Measurements from ENCODE around the gene HS3ST1. TPM values are rescaled to one million over a fixed set of nuclear protein-coding genes. Genes with fewer than 3 reads are reported as not detected.

HS3ST1 gene
- polyA plus RNA-seq, 3 donors, result 0.01 to 0.02 TPM; not detected in 1

DNA sequence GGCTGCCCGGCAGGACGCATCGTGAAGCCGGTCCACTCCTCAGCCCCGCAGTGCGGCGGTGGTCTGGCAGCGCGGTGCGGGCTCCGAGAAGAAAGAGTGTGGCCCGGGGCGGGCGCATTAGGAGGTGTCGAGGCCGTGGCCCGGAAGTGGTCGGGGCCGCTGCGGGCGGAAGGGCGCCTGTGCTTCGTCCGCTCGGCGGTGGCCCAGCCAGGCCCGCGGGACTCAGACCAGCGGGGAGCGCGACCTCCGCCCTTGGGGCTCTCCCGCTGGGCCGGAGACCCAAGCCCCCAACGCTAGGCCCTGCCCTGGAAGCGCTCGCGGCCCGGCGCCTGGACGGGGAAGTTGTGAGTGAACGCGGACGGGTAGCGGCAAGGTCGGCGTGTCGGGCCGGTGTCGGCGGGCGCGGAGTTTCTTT, 60.0 kb downstream of the HS3ST1 start:
- Histone ChIP-seq H3K79me2 (ENCODE audit: insufficient read depth, low read length) (no peaks in the 10 kb centered on the region), H3K27me3 (ENCODE audit: control insufficient read depth in 2 of 2, insufficient read depth in 2 of 2, low read length in 2 of 2) (peaks cover 0 to 2% of the 10 kb centered on the region in 2 donors), H2AFZ (ENCODE audit: insufficient read depth, low read depth, low read length, poor library complexity, severe bottlenecking) (peak overlapping the region; percentile 29), H3K9ac (ENCODE audit: insufficient read depth, low read length, poor library complexity, severe bottlenecking) (peak overlapping the region; percentile 8), H3K4me1 (ENCODE audit: control insufficient read depth in 1 of 2, insufficient read depth in 2 of 2, low read length in 2 of 2) (peaks cover 0 to 4% of the 10 kb centered on the region in 2 donors), H3K4me3 (replicated peaks in 1 of 3; ENCODE audit: low read depth in 2 of 3, low read length in 3 of 3) (peak overlapping the region in 1 of 3 experiments; percentile 23), H3K9me3 (replicated peaks in 1 of 2; ENCODE audit: control insufficient read depth in 1 of 2, insufficient read depth in 1 of 2, low read length in 2 of 2) (peaks cover 0 to 4% of the 10 kb centered on the region in 2 donors), H3K27ac (ENCODE audit: low read depth in 1 of 2, low read length in 2 of 2) (no peak overlapping the region), H3K36me3 (replicated peaks in 1 of 2; ENCODE audit: control insufficient read depth in 1 of 2, insufficient read depth in 2 of 2, low read length in 2 of 2) (no peaks in the 10 kb centered on the region), H4K20me1 (ENCODE audit: insufficient read depth, low read length) (no peaks in the 10 kb centered on the region), H3K4me2 (replicated peaks; ENCODE audit: extremely low read depth, low read length, poor library complexity, severe bottlenecking) (no peak overlapping the region)
- H3K4me3 Mint-ChIP-seq, result peak overlapping the region; percentile 68 to 83
- TF ChIP-seq, protein P1, sequence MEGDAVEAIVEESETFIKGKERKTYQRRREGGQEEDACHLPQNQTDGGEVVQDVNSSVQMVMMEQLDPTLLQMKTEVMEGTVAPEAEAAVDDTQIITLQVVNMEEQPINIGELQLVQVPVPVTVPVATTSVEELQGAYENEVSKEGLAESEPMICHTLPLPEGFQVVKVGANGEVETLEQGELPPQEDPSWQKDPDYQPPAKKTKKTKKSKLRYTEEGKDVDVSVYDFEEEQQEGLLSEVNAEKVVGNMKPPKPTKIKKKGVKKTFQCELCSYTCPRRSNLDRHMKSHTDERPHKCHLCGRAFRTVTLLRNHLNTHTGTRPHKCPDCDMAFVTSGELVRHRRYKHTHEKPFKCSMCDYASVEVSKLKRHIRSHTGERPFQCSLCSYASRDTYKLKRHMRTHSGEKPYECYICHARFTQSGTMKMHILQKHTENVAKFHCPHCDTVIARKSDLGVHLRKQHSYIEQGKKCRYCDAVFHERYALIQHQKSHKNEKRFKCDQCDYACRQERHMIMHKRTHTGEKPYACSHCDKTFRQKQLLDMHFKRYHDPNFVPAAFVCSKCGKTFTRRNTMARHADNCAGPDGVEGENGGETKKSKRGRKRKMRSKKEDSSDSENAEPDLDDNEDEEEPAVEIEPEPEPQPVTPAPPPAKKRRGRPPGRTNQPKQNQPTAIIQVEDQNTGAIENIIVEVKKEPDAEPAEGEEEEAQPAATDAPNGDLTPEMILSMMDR (IDR thresholded peaks at IDR 0.05), result no peak
- no peak for DNase-seq
- peaks cover 10 to 12% (median 11%) of the 10 kb centered on the region in 3 donors for H3K27me3 Mint-ChIP-seq (ENCODE audit: low read depth in 3 of 3)
- H3K4me1 Mint-ChIP-seq, result peaks cover 14% of the 10 kb centered on the region
- H3K27ac Mint-ChIP-seq, result peak overlapping the region in 1 of 7 donors; percentile 64
- WGBS (ENCODE audit: insufficient coverage), result 47% methylated on average over 48 of the region's 53 CpGs
- H3K36me3 Mint-ChIP-seq, result peaks cover 0 to 3% of the 10 kb centered on the region in 2 donors
- intact Hi-C loops (cut with micrococcal nuclease), result no loop called here
- H3K9me3 Mint-ChIP-seq, result peaks cover 8 to 35% (median 19%) of the 10 kb centered on the region in 7 donors

DNA sequence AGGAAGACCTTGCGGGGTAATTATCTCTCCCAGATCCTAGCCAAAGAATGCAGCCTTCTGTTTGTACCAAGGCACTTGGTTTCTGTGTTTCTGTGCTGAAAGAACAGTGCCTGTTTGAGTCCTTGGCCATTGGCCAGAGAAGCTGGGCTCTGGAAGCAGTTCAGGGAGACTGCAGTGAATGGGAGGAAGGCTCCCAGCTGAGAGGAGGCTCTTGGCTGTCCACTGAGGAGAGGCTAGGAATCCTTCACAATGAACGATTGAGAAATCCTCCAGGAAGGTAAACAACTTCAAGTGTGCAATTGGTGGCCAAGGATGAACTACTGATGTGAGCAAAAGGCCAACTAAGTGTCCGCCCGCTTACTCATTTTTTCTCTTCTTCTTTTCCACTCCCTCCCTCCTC, 61.3 kb downstream of the HS3ST1 start:
- Histone ChIP-seq H3K4me2 (replicated peaks; ENCODE audit: extremely low read depth, low read length, poor library complexity, severe bottlenecking) (no peak overlapping the region), H3K27me3 (ENCODE audit: control insufficient read depth in 2 of 2, insufficient read depth in 2 of 2, low read length in 2 of 2) (peaks cover 0 to 2% of the 10 kb centered on the region in 2 donors), H4K20me1 (ENCODE audit: insufficient read depth, low read length) (no peaks in the 10 kb centered on the region), H3K27ac (ENCODE audit: low read depth in 1 of 2, low read length in 2 of 2) (no peak overlapping the region), H3K36me3 (replicated peaks in 1 of 2; ENCODE audit: control insufficient read depth in 1 of 2, insufficient read depth in 2 of 2, low read length in 2 of 2) (no peaks in the 10 kb centered on the region), H3K4me3 (replicated peaks in 1 of 3; ENCODE audit: low read depth in 2 of 3, low read length in 3 of 3) (no peak overlapping the region), H3K9ac (ENCODE audit: insufficient read depth, low read length, poor library complexity, severe bottlenecking) (no peak overlapping the region), H2AFZ (ENCODE audit: insufficient read depth, low read depth, low read length, poor library complexity, severe bottlenecking) (no peak overlapping the region), H3K9me3 (replicated peaks in 1 of 2; ENCODE audit: control insufficient read depth in 1 of 2, insufficient read depth in 1 of 2, low read length in 2 of 2) (peaks cover 0 to 4% of the 10 kb centered on the region in 2 donors), H3K4me1 (ENCODE audit: control insufficient read depth in 1 of 2, insufficient read depth in 2 of 2, low read length in 2 of 2) (peaks cover 0 to 4% of the 10 kb centered on the region in 2 donors), H3K79me2 (ENCODE audit: insufficient read depth, low read length) (no peaks in the 10 kb centered on the region)
- TF ChIP-seq, protein P1 (IDR thresholded peaks at IDR 0.05), result no peak
- H3K4me1 Mint-ChIP-seq, result peaks cover 14% of the 10 kb centered on the region
- peaks cover 6 to 26% (median 15%) of the 10 kb centered on the region in 7 donors for H3K9me3 Mint-ChIP-seq
- intact Hi-C loops (cut with micrococcal nuclease), result no loop called here
- peaks cover 0 to 3% of the 10 kb centered on the region in 2 donors for H3K36me3 Mint-ChIP-seq
- no peak overlapping the region for H3K4me3 Mint-ChIP-seq
- peaks cover 10 to 12% (median 11%) of the 10 kb centered on the region in 3 donors for H3K27me3 Mint-ChIP-seq (ENCODE audit: low read depth in 3 of 3)
- no peak overlapping the region for H3K27ac Mint-ChIP-seq
- WGBS (ENCODE audit: insufficient coverage), result 20% methylated on average over 2 of the region's 4 CpGs
- no peak for DNase-seq

Measured in CD14-positive monocyte (primary cell).